Calu3 (cell line): ENCODE data around the gene DLGAP1. TPM values are rescaled to one million over a fixed set of nuclear protein-coding genes. Genes with fewer than 3 reads are reported as not detected.

Experiments
- BruUV-seq: library from RNA; stranded (reverse); fragments of 400-500 nt; replicated peaks from 2 replicates; lab custom pipeline; 2021; lab: Mats Ljungman, UMichigan
- CTCF ChIA-PET: fragments of 300-600 bp; sonication (Branson Sonifier 250); formaldehyde crosslinking; loops from one replicate; lab custom pipeline; 2022; ENCODE audit warnings: antibody characterized with exemption; lab: Charles Lee
- DNase-seq: peaks from one replicate; pipeline ENCODE4 v3.0.0; 2022
- H3K27ac Mint-ChIP-seq: one replicate; pipeline ENCODE4 v1.8.0; 2022; ENCODE audit warnings: mixed read lengths; ENCODE audit not compliant: unreplicated experiment
- H3K27me3 Mint-ChIP-seq: one replicate; pipeline ENCODE4 v1.8.0; 2022; ENCODE audit warnings: mixed read lengths; ENCODE audit not compliant: unreplicated experiment
- H3K36me3 Mint-ChIP-seq: one replicate; pipeline ENCODE4 v1.8.0; 2022; ENCODE audit warnings: mild to moderate bottlenecking, moderate library complexity, mixed read lengths; ENCODE audit not compliant: insufficient read depth, unreplicated experiment
- H3K4me1 Mint-ChIP-seq: one replicate; pipeline ENCODE4 v1.8.0; 2022; ENCODE audit warnings: mild to moderate bottlenecking, low read depth, mixed read lengths; ENCODE audit not compliant: unreplicated experiment
- H3K4me3 Mint-ChIP-seq: one replicate; pipeline ENCODE4 v1.8.0; 2022; ENCODE audit warnings: mild to moderate bottlenecking, low read depth, moderate library complexity, mixed read lengths; ENCODE audit not compliant: unreplicated experiment
- H3K9me3 Mint-ChIP-seq: one replicate; pipeline ENCODE4 v1.8.0; 2022; ENCODE audit warnings: low read depth, mixed read lengths; ENCODE audit not compliant: unreplicated experiment
- intact Hi-C: fragments of 100-400 bp; cut with micrococcal nuclease; formaldehyde crosslinking; loops from one replicate; pipeline ENCODE4 v1.10.0; 2022; ENCODE audit not compliant: unreplicated experiment
- total RNA-seq: library from RNA; stranded (reverse); gene quantifications from 2 replicates; pipeline ENCODE4 v1.2.3, GENCODE V29; 2022
- TF ChIP-seq, protein P1 (sequence below): fragments of 200-600 bp; IDR thresholded peaks from one replicate; pipeline ENCODE4 v1.8.0; 2022; ENCODE audit warnings: antibody characterized with exemption; ENCODE audit not compliant: unreplicated experiment

Gene DLGAP1
- total RNA-seq, 1 experiment from 2014 or later: 9.0 TPM

DNA sequence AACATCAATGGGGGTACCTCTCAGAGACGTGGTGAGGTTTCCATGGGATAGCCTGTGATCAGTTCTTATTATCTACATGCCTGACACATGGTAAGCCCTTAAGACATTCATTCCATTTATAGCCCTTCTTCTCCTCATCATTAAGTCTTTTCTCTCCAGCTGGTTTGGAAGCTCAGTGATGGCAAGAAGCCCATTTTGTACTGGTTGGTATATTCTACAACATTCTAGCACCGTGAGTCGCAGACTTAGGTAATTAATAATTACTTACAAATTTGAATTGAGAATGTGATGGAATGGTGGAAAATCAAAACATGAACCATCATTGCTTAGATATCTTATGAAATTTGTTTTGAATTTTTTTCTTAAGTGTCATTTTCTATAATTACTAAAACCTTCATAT is 472.6 kb downstream of the DLGAP1 start:
- CTCF ChIA-PET: no interaction called here
- DNase-seq: no peak

DNA sequence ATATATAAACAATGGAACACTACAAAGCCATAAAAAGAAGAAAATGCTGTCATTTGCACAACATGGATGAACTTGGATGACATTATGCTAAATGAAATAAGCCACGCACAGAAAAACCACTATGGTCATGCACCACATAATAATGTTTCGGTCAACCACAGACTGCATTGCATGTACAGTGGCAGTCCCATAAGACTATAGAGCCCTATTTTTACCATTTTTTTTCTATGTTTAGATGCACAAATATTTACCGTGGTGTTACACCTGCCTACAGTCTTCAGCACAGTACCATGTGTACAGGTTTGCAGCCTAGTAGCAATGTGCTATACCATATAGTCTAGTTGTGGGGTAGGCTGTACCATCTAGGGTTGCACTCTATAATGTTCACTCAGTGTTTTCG is 476.1 kb downstream of the DLGAP1 start:
- TF ChIP-seq, protein P1, sequence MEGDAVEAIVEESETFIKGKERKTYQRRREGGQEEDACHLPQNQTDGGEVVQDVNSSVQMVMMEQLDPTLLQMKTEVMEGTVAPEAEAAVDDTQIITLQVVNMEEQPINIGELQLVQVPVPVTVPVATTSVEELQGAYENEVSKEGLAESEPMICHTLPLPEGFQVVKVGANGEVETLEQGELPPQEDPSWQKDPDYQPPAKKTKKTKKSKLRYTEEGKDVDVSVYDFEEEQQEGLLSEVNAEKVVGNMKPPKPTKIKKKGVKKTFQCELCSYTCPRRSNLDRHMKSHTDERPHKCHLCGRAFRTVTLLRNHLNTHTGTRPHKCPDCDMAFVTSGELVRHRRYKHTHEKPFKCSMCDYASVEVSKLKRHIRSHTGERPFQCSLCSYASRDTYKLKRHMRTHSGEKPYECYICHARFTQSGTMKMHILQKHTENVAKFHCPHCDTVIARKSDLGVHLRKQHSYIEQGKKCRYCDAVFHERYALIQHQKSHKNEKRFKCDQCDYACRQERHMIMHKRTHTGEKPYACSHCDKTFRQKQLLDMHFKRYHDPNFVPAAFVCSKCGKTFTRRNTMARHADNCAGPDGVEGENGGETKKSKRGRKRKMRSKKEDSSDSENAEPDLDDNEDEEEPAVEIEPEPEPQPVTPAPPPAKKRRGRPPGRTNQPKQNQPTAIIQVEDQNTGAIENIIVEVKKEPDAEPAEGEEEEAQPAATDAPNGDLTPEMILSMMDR: no peak
- CTCF ChIA-PET: no interaction called here
- Mint-ChIP-seq H3K4me1 (peaks cover 9% of the 10 kb centered on the region), H3K9me3 (peaks cover 7% of the 10 kb centered on the region), H3K27me3 (no peaks in the 10 kb centered on the region), H3K36me3 (no peaks in the 10 kb centered on the region), H3K4me3 (no peak overlapping the region), H3K27ac (no peak overlapping the region)
- no peak for DNase-seq
- no TSS peak for BruUV-seq
- intact Hi-C loops: no loop called here

More for the DNA sequence above, 472.6 kb downstream of the DLGAP1 start:
- TF ChIP-seq, protein P1: no peak
- BruUV-seq: no TSS peak
- Mint-ChIP-seq H3K9me3 (peaks cover 7% of the 10 kb centered on the region), H3K36me3 (no peaks in the 10 kb centered on the region), H3K27me3 (no peaks in the 10 kb centered on the region), H3K27ac (no peak overlapping the region), H3K4me3 (no peak overlapping the region), H3K4me1 (peaks cover 32% of the 10 kb centered on the region)
- intact Hi-C loops: no loop called here

DNA sequence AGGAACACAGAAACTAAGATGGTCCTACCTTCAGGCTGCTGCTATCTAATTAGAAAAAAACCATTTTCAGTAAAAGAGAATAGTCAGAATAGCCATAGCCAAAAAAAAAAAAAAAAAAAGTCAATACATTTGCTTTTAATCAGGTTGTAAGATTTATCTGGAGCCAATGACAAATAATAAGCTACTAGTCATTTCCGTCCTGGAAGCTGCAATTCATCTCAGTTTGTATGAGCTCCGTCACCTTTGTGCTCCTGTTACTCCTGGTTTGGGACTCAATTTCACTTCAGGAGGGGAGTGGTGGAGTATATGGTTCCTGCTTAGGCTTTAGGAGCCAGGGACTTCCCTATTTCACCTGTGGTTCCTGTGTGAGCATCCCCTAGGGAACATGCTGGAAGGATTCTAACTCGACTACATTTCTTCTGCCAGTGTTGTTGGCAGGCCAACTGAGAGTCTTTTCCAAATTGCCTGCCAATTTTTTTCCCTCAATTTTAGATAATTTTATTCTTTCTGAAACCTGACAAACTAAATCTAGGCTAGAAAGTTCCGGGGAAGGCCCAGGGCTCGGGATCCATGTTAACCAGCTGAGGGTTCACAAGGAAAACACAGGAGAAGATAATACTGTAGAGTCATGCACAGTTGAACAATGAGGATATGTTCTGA is 481.8 kb downstream of the DLGAP1 start:
- peaks cover 2% of the 10 kb centered on the region for H3K4me1 Mint-ChIP-seq
- H3K27ac Mint-ChIP-seq: no peak overlapping the region
- BruUV-seq: no TSS peak
- DNase-seq: no peak
- CTCF ChIA-PET: no interaction called here
- no peaks in the 10 kb centered on the region for H3K27me3 Mint-ChIP-seq
- intact Hi-C loops: no loop called here
- TF ChIP-seq, protein P1: no peak
- H3K36me3 Mint-ChIP-seq: no peaks in the 10 kb centered on the region
- no peaks in the 10 kb centered on the region for H3K9me3 Mint-ChIP-seq
- H3K4me3 Mint-ChIP-seq: no peak overlapping the region

DNA sequence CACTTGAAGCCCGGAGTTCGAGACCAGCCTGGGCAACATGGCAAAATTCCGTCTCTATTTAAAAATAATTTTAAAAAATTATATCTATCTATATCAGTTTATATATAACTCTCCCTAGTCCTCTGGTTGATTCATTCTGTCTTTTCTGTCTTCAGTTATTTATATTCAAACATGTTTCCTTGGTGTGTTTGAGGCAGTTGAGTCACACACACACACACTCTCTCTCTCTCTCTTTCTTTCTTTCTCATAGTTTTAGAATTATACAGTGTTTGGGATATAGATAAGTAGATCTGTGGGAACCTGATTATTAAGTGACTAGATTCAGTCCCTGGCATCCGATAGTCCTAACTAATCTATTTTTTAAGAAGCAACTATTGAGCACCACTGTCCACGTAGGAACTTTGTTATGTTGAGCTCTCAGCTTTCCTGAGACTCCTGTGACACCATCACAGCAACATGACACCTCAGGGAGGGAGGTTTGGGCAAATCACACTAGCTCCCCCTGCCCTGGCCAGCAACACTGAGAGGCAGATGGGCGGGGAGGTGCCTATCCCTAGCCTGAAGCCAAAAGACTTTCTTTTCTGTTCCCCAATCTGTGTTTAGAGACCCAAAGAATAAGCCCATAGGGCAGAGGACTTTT is 482.7 kb downstream of the DLGAP1 start:
- DNase-seq: no peak
- no peaks in the 10 kb centered on the region for H3K36me3 Mint-ChIP-seq
- no peaks in the 10 kb centered on the region for H3K27me3 Mint-ChIP-seq
- H3K9me3 Mint-ChIP-seq: no peaks in the 10 kb centered on the region
- BruUV-seq: no TSS peak
- TF ChIP-seq, protein P1: no peak
- CTCF ChIA-PET: no interaction called here
- peaks cover 11% of the 10 kb centered on the region for H3K4me1 Mint-ChIP-seq
- H3K27ac Mint-ChIP-seq: no peak overlapping the region
- H3K4me3 Mint-ChIP-seq: no peak overlapping the region
- intact Hi-C loops: no loop called here
